ENCODE measurements around the gene USP7.
"Not testable (repeated sequence)": the region's sequence is repeated elsewhere in the genome, so short reads cannot be mapped to it uniquely, and the experiment has no call there.

USP7 gene

DNA sequence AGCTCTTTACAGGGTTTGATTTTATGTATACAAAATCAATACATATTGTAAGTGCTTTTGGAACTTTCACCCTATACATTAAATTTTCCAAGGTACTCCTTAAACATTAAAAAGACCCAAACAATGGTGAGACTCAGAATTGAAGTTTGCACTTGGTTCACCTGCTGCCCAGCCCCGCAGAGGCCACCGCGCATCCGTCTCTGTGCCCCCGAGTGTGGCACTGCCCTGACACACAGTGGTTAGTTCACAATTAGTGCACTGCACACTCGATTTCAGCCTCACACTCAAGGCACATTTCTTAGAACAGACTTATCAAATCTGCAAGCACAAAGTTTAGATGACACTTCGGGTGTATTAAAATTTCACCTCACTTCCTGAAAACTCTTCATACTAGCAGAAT lies 38.3 kb downstream of the USP7 start:
- DNase-seq (ENCODE audit: low spot score) = no peak

DNA sequence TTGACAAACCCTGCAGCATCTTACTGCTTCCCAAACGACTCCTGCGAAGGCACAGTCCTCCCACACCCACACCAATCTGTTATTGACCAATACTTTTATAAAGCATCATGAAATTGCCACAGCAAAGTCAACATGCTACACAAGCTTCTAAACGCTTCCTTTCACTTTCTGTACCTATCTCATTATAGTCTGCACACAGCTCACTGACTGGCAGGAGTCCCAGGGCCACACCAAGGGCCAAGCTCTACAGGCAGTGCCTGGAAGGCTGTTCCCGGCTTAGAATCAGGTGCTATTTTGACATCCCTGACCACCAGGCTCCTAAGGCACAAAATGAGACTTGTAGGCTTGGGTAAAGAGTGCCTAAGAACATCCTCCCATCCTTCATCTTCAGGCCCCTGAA lies 39.5 kb downstream of the USP7 start:
- DNase-seq (ENCODE audit: low spot score) = no peak

DNA sequence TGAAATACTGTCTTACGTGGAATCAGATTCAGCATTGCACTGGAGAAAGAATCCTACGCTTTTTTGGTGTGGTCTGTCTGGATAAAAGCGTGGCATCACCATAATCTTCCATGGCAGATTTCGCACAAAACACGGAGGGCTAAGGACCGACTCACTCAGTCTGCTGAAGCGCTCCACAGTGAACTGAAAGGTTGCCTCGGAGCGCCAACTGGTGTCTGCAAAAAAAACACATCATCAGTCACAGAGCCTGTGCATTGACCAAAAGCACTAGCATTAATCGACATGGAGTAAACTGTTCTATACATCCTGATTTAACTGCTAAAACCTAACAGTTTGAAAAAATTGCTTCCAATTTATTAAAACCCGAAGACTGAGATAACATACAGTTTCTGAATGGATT lies 40.5 kb downstream of the USP7 start:
- DNase-seq (ENCODE audit: low spot score) = no peak

DNA sequence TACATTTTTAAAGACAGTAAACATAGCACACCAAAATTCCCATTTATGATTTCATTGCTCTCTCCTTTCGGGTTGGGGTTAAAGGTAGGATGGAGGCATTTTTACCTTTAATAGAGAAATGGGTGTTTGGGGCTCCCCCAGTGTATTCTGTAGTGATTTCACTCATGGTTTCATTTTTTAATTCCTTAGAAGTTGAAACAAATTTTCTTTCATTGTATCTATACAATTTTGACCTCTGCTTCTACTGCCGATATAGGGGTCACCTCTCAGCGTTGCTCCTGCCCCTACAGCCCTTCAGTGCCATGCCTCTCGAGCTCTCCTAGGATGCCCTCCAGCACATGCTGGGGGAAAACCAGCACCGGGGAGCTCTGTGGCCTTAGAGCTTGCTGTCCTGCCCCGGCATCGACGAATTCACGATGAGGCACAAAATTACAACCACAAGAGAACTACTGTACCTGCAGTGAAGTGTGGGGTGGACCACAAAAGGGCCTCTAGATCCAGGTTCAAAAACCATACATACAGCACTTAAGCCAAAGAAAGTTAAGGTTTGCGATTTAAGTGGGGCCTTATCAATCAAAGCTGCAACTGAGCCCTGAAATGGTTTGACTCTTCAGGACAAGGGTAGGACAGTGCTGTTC lies 42.2 kb downstream of the USP7 start:
- DNase-seq (ENCODE audit: low spot score) = no peak

GRCh38 chr16:8920645-8921346 lies 42.9 kb downstream of the USP7 start:
- no peak for DNase-seq (ENCODE audit: low spot score)

- no peak for DNase-seq (ENCODE audit: low spot score)
Measured at GRCh38 chr16:8919934-8920462, 43.7 kb downstream of the USP7 start.

DNA sequence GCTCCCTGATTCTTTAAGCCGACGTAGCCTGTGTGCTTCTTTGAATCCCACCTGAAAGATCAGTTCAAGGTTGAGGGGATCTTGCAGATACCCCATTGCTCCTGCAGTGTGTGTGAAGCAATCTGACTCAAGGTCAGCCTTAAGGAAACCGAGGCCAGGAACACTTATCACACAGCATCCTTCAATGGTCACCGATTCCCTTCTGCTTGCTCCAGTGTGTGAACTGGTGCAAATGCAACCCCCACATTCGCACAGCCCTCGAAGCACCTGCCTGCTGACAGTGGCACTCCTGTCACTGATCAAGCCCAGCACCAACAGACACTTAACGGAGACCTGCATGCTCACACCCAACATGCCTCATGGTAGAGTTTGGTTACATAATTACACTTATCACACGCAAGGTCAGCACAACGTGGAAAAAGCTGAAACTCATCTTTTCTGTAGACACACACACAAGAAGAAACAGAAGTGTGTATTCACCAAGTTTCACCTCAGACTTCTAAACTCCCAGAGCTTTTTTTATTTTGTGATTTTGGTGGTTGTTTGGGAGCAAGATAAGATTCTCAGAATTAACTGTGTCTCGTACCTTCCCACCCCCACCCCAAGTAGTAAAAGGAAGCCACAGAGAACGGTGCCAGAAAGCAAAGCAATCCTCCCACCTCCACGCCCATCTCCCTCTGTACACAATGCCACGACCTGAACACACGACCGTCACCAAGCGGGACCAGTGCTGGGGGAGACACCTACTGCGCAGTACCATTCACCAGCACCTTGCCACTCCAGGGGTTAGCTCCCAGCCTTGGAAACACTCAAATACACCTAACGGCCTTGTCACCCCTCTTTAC lies 44.4 kb downstream of the USP7 start:
- no peak for DNase-seq (ENCODE audit: low spot score)

DNA sequence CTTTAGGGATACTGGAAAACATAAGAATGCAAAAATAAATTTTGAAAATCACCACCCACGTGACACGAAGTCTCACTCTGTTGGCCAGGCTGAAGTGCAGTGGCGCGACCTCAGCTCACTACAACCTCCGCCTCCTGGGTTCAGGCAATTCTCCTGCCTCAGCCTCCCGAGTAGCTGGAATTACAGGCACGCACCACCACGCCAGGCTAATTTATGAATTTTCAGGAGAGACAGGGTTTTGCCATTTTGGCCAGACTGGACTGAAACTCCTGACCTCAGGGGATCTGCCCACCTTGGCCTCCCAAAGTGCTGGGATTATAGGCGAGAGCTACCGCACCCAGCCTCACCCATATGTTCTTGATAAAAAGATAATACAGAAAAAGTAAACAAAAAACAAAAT lies 46.4 kb downstream of the USP7 start:
- DNase-seq (ENCODE audit: low spot score) = not testable (repeated sequence)

DNA sequence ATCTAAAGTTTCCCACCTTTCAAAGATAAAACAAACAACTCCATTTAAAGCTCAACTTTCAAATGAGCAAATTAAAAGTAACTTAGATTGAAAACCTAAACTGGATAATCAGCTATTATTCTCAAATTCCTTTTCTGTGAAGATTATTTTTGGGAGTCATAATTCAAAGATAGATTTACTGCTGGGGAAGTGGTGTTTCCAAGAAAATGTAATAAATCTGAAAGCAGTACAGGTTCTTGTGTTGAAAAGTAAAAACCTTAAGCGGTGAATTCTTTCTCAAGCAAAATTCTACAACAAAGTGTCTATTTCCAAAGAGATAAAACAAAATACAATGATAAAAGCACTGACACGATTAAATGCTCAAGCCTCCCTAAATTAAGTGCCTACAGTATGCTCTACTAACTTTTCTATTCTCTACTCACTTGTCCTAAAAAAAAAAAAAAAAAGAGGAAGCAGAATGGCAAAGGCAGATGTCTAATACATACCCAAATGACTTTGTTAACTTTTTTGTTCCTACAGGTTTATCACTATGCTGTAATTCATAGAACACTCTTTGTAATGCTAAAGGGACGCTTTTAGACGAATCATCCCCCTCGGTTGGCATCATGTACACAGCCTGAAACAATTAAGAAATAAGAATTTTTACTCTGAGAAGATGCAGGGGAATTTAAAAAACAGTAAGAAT lies 47.0 kb downstream of the USP7 start:
- peak; percentile 27 for DNase-seq (ENCODE audit: low spot score)

DNA sequence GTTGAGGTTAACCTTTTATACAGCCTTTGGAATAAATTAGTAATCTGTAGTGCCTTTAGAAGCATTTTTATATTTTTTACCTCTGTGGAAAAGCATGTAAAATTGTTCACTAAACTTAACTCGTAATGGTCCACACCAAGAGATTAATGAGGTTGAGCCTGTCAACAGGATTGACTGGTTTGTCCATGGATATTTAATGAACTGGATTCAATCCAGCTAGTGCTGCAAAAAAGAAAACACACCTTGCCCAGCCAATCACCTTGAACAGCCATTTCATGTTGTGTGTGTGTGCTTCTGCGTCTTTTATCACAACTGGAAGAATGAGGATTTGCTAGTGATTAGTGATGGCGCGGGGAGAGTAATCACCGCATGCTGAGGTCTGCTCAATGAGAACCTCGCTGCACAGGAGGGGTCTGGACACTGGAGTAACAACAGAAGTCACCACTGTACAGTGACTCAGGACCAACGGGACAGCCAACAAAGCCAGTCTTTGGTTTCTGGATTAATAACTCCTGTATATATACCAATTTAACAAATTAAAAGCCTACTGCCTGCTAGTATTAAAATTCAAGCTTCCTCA lies 47.9 kb downstream of the USP7 start:
- no peak for DNase-seq (ENCODE audit: low spot score)

- DNase-seq (ENCODE audit: low spot score) = no peak
Measured at GRCh38 chr16:8914098-8914497, 49.6 kb downstream of the USP7 start.

DNA sequence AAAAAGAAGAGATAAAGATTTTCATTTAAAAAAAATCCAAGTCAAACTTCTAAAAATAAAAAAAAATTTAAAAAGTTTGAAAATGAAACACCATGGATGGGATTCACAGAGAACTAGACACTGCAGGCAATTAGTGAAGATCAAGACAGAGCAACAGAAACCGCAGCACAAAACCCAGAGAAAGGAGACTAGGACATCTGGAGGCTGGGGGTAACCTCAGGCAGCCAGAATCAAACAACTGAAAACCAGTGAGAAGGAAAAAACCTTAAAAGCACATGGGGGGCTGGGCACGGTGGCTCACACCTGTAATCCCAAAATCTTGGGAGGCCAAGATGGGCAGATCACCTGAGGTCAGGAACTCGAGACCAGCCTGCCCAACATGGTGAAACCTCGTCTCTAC lies 50.9 kb downstream of the USP7 start:
- no peak for DNase-seq (ENCODE audit: low spot score)

DNA sequence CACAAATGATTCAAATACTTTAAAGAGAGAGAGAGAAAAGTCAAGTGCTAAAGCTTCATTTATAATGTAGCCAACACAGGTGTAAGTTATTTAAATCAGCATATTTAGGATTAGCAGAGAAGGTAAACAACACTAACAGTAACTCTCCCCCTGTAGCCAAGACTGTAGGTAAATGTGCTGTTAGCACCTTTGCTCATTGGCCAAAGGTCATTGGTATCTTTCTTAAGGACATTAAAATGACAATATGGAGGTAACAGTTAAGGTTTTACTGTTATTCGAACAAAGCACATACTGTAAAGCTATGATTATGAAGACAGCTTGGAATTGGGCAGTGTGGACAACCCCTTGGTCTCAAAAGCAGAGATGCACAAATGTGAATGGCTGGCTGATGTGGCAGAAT lies 52.9 kb downstream of the USP7 start:
- no peak for DNase-seq (ENCODE audit: low spot score)

DNA sequence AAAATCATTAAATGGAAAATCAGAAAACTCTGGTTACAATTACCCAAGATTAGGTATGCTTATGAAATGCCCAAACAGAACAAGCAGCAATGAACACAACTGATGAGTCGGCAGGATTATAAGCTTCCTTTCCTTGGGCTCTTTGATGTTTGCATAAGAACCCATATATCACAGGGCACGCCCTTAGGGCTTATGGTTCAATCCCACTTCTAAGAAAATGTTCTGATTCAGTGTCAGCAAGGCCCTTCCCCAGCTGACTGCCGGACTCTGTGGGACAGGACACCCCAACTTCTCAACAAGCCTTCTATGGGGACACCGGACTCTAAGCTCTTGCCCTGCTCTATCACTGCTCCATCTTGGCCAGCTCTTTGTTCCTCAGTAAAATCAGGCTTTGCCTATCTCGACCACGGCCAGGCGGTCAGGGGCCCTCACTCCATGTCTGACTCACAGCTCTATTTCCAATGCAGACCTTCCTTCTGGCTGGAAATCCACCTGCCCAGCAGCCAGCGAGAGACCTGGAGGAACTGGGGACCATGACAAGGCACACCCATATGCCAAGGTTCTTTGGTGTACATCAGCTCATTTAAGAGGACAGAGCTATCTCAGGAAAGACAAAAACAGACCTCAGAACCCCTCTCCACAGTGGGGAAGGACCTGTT lies 54.8 kb downstream of the USP7 start:
- DNase-seq (ENCODE audit: low spot score) = no peak

DNA sequence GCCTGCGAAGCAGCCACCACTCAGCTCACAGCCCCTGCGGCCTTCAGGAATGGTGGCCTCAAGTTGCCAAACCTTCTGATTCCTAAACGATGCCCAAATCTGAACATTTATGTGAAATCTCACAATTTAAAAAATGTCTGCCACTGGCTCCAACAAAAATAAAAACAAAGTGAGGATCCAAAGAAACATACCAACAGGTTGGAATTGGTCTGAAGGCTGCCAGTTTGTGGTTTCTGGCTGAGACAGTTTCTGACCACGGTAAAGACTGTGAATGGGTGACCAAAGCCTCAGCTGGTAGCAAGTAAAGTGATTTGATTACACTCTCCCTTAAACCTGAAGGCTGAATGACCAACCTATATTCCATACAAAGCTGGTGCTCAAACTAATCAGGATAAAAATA lies 56.6 kb downstream of the USP7 start:
- no peak for DNase-seq (ENCODE audit: low spot score)

DNA sequence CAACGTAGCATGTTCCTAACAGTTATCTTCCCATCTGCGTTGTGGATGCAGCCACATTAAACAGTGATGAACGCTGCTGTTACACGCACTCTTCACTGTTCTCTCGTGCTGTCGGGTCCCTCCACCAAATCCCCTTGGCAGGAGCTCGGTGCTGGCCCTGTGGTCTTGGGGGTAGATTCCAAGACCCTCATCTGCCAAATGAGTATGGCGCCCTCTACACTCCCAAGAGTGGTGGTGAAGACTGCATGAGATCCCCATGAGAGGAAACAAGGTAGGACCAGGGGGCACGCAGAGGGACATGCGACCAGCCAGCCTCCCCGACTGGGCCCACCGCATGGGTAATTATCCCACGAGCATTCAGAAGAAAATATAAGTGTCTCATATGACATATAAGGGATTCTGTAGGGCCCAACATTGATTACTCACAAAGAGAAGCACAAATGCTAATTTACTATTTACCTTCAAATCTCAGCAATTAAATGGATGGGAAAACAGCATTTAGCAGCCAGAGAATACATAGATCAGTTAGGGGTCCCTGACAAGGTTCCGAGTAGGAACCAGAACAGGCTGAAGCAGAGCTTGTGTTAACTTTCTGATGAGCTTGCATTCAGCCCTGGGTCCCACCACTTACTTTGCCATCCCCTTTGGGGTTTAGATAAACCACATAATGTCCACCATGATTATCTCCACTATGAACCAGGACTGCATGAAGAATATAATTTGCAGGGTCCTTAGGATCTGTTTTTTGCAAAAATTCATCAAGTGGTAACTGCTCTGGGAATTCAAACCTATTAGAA lies 57.7 kb downstream of the USP7 start:
- no peak for DNase-seq (ENCODE audit: low spot score)

DNA sequence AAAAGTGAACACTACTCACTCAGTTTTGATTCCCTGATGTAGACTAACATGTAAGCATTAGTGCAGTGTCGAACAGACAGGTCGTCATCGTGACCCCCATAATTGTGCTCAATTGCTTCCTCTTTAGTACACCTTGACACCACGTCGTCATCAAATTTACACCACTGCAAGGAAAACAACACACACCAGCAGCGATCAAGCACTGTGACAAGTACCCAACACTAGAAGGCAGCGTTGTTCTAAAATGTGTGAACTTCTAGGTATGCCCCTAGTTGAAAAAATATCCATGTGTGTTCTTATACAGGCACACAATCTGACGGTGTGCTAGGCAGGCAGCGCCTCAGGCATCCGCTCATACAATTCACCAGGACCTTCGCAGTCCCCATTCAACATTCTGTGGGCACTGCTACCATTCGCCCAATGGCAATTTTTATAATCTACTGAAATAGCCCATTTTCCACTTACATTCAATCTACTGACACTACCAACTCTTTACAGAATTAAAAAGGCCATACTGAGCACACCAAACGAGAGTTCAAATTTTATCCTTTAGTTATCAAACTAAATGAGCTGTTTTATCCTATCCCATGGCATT lies 58.4 kb downstream of the USP7 start:
- DNase-seq (ENCODE audit: low spot score) = no peak

- DNase-seq (ENCODE audit: low spot score) = no peak
Measured at GRCh38 chr16:8904018-8904430, 59.7 kb downstream of the USP7 start.

GRCh38 chr16:8903004-8903403 lies 60.7 kb downstream of the USP7 start:
- DNase-seq (ENCODE audit: low spot score) = no peak

- DNase-seq (ENCODE audit: low spot score) = no peak
Measured at GRCh38 chr16:8901320-8901861, 62.3 kb downstream of the USP7 start.
